ENCODE measurements around the gene PML.

PML gene

GRCh38 chr15:73979636-73980035 is 14.9 kb upstream of the PML start:
- H3K4me3 ChIP-seq (replicated peaks in 1 of 2; ENCODE audit: low read depth in 2 of 2, low read length in 2 of 2) = no peak overlapping the region
- DNase-seq (ENCODE audit: low read depth in 2 of 2) = no peak
- TF ChIP-seq CTCF (IDR thresholded peaks at IDR 0.05; ENCODE audit: low read depth, low read length) = no peak

- H3K4me3 ChIP-seq (replicated peaks in 1 of 2; ENCODE audit: low read depth in 2 of 2, low read length in 2 of 2) = no peak overlapping the region
- peak; percentile 40 to 54 for DNase-seq (ENCODE audit: low read depth in 2 of 2)
- no peak for TF ChIP-seq CTCF (IDR thresholded peaks at IDR 0.05; ENCODE audit: low read depth, low read length)
These were observed 12.7 kb upstream of the PML start for GRCh38 chr15:73981761-73982221.

- H3K4me3 ChIP-seq (replicated peaks in 1 of 2; ENCODE audit: low read depth in 2 of 2, low read length in 2 of 2) = no peak overlapping the region
These were observed 12.1 kb upstream of the PML start for GRCh38 chr15:73982222-73982962.

GRCh38 chr15:73983211-73983727 is 11.2 kb upstream of the PML start:
- peak; percentile 83 for DNase-seq (ENCODE audit: low read depth in 2 of 2)
- no peak overlapping the region for H3K4me3 ChIP-seq (replicated peaks in 1 of 2; ENCODE audit: low read depth in 2 of 2, low read length in 2 of 2)
- no peak for TF ChIP-seq CTCF (IDR thresholded peaks at IDR 0.05; ENCODE audit: low read depth, low read length)

More at GRCh38 chr15:73982222-73982962, 12.1 kb upstream of the PML start:
- peak; percentile 19 for TF ChIP-seq CTCF (IDR thresholded peaks at IDR 0.05; ENCODE audit: low read depth, low read length)
- DNase-seq (ENCODE audit: low read depth in 2 of 2) = peak; percentile 94 to 95

- no peak for DNase-seq (ENCODE audit: low read depth in 2 of 2)
- no peak for TF ChIP-seq CTCF (IDR thresholded peaks at IDR 0.05; ENCODE audit: low read depth, low read length)
- H3K4me3 ChIP-seq (replicated peaks in 1 of 2; ENCODE audit: low read depth in 2 of 2, low read length in 2 of 2) = no peak overlapping the region
These were observed 10.7 kb upstream of the PML start for GRCh38 chr15:73983773-73984172.

GRCh38 chr15:73984208-73984979 is 10.1 kb upstream of the PML start:
- peak; percentile 32 to 38 for DNase-seq (ENCODE audit: low read depth in 2 of 2)
- H3K4me3 ChIP-seq (replicated peaks in 1 of 2; ENCODE audit: low read depth in 2 of 2, low read length in 2 of 2) = no peak overlapping the region
- TF ChIP-seq CTCF (IDR thresholded peaks at IDR 0.05; ENCODE audit: low read depth, low read length) = no peak

All from cardiac fibroblast (primary cell).